ENCODE results near the gene ZNF750.

The ZNF750 gene

GRCh38 chr17:82812058-82812457 is 27.8 kb downstream of the ZNF750 start:
- DNase-seq (ENCODE audit: low spot score): no peak

- DNase-seq (ENCODE audit: low spot score): no peak
Measured at GRCh38 chr17:82810644-82811430, 29.0 kb downstream of the ZNF750 start.

GRCh38 chr17:82808921-82809905 is 30.6 kb downstream of the ZNF750 start:
- no peak for DNase-seq (ENCODE audit: low spot score)

- no peak for DNase-seq (ENCODE audit: low spot score)
Measured at GRCh38 chr17:82808006-82808405, 31.8 kb downstream of the ZNF750 start.

DNA sequence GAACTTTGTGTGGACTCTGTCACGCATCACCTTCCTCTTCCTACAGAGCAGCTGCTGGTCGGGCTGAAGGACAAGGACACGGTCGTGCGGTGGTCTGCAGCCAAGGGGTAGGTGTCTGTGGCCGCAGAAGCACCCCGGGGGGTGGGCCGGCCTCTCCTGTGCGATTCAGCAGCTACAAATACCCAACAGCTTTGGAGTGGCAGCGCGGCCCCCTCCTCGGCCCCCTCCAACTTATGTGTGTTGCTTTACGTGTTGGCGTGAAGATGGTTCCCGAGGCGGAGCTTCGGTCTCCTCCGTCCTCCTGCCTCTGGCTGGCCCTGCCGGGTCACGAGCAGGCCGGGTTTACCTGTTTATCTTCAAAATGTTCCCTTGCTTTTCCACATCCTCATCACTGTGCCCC is 32.3 kb downstream of the ZNF750 start:
- DNase-seq (ENCODE audit: low spot score): no peak

DNA sequence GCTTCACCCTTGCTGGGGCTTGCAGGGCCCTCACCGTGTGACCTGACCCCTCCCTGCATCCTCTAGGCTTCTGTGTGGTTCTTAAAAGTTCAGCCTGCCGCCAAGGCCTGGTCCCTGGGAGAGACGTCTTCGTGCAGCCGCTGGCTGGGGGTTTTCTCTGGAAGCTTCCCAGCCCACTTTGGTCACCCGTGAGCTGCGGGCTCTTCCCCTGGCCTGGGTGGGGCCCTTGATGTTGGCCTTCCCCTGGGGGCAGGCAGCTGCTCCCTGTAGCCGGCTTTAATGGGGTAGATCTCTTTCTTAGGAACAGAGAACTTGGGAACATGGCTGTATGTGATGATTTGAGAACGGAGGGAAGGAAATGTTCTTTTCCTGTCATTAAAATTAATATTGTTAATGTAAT is 32.7 kb downstream of the ZNF750 start:
- DNase-seq (ENCODE audit: low spot score): no peak

DNA sequence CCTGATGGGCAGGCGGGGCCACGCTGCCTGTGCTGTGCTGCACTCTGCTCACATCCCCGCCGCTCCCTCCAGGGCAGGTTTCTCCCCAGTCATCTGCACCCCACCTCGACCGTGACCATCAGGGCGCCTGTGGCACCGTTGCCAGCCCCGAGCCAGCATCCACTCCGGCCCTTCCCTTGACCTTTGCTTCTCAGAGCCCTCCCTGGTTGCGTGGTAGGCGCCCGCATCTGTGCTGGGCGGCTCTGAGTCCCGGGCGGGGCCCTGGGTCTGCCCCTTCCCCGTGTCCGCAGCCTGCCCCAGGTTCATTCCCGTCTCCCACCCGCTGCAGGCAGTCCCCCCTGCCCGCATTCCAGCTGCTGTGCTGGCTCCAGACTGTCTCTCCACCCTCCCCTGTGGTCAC is 33.2 kb downstream of the ZNF750 start:
- no peak for DNase-seq (ENCODE audit: low spot score)

DNA sequence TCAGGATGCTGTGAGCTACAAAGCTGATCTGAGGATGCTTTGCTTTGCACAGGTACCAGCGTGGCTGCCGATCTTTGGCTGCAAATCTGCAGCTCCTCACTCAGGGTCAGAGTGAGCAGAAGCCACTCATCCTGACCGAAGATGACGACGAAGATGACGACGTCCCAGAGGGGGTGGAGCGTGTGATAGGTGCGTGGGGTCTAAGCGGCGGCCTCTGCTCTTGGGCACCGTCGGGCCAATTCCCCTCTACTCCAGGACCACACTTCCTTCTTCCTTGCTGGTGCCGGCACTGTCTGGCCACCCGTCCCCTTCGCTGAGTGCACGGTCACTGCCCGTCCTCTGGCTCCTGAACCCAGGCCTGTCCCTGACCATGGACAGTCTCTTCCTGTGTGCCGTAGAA is 34.0 kb downstream of the ZNF750 start:
- no peak for DNase-seq (ENCODE audit: low spot score)

DNA sequence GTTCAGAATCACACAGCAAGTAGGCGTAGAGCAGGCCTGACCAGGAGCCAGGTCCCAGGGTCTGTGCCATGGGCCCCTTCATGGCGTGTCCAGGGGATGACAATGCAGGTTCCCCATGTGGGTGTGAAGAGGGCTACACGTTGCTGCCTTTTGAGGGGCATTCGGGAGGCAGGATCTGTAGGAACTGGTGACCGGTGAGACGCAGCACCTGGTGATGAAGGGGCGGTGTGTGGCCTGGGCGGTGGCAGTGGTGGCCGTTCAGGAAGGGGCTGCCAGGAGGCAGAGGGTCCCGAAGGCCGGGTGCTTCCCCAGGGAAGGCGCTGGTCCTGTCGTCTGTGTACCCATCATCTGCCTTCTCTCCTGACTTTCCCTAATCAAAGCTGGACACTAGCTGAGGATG is 34.6 kb downstream of the ZNF750 start:
- DNase-seq (ENCODE audit: low spot score): no peak

- no peak for DNase-seq (ENCODE audit: low spot score)
Measured at GRCh38 chr17:82804442-82805191, 35.2 kb downstream of the ZNF750 start.

- DNase-seq (ENCODE audit: low spot score): no peak
Measured at GRCh38 chr17:82803606-82804005, 36.2 kb downstream of the ZNF750 start.

DNA sequence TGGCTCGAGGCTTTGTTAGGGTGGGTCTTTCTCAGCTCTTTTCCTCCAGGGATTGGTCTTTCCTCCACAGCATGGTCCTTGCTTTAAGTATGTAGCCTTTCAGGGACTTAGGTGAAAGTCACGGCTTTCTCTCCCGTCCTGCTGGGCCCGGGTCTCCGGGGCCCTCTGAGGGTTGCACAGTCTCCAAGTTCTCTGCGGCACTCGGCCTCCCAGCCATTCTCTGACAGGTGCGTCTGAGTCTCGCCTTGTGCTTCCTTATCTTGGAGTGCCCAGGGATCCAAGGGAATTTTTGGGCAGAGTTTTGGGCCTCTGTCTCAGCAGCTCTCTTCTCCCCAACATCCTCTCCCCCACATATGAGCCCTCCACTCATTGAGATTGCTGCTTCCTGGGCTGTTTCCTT is 36.6 kb downstream of the ZNF750 start:
- DNase-seq (ENCODE audit: low spot score): no peak

DNA sequence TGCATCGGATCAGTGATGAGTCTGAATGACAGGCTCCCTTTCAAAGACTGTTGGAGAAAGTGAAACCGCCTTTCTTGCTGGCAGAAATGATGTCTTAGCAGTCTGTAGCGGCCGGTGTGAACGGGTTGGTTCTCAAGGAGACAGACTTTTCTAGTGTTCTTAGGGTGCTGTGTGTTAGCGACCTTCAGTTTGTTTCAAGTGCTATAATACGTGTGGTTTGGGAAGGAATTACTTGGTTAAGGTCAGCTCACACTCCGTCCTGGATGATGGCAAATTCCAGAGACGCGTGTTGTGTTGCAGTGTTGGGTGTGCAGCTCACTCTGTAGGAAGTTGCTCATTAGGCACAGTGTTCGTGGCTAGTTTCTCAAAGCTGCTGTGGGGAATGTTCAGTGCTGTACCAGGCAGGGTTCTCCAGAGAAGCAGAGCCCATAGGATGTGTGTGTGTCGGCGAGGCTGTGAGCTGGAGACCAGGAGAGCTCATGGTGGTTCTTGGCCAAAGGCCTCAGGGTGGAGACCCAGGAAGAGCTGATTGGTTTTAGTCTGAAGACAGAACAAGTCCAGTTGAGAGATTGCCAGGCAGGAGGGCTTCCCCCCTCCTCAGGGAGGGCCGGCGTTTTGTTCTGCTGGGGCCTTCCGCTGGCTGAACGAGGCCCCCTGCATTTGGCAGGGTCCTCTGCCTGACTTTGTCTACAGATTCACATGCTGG is 37.6 kb downstream of the ZNF750 start:
- no peak for DNase-seq (ENCODE audit: low spot score)

DNA sequence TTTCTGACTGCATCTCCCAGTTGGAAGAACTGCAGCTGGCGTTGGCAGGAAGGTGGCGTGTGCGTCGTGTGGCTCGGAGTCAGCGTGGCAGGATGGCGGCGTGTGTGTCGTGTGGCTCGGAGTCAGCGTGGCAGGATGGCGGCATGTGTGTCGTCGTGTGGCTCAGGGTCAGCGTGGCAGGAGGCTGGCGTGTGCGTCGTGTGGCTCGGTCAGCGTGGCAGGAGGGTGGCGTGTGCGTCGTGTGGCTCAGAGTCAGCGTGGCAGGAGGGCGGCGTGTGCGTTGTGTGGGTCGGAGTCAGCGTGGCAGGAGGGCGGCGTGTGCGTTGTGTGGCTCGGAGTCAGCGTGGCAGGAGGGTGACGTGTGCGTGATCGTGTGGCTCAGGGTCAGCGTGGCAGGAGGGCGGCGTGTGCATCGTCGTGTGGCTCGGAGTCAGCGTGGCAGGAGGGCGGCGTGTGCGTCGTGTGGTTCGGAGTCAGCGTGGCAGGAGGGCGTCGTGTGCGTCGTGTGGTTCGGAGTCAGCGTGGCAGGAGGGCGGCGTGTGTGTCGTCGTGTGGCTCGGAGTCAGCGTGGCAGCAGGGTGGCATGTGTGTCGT is 38.3 kb downstream of the ZNF750 start:
- no peak for DNase-seq (ENCODE audit: low spot score)

DNA sequence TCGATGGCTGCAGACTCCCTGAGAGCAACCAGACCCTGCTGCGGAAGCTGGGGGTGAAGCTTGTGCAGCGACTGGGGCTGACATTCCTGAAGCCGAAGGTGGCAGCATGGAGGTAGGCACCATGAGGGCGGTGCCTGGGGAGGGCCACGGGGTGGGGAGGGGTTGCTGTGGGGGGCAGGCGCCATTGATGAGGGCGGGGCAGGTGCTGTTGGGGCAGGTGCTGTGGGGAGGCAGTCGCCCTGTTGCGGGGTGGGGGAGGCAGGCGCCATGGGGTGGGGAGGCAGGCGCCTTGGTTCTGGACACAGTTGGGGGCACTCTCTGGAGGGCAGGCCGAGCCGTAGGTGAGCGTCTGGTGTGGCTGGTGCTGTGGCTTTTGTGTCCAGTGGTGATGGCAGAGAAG is 38.9 kb downstream of the ZNF750 start:
- DNase-seq (ENCODE audit: low spot score): no peak

GRCh38 chr17:82799591-82799990 is 40.2 kb downstream of the ZNF750 start:
- DNase-seq (ENCODE audit: low spot score): no peak

GRCh38 chr17:82798752-82799151 is 41.1 kb downstream of the ZNF750 start:
- DNase-seq (ENCODE audit: low spot score): no peak

GRCh38 chr17:82797061-82797460 is 42.8 kb downstream of the ZNF750 start:
- DNase-seq (ENCODE audit: low spot score): no peak

GRCh38 chr17:82795615-82796014 is 44.2 kb downstream of the ZNF750 start:
- no peak for DNase-seq (ENCODE audit: low spot score)

DNA sequence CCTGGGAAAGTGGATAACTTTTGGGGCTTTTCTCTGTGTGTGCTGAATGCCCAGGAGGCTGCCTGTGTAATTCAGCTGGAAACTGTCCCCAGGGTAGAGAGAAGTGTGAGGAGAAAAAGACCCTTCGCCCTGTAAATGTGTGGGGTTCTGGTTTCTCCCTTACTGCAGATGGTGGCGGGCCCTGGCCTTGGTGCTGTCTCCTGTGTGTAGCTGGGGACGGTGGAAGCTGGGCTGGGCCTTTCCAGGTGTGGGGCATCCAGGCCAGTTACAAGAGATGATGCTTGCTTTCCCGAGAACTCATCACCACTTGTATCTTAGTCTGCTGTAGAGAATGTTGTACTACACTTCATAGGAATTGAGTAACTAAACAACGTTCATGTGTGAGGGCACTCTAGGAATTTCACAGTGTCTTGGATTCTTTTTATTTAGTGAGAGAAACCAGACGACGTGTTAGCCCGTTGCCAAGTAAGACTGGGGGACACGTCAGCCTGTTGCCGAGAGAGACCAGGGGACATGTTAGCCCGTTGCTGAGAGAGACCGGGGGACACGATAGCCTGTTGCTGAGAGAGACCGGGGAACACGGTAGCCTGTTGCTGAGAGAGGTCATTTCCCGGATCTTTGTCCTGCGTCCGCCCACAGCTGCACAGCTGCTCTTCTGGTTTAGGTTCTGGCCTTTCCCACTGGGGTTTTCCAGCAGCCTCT is 44.9 kb downstream of the ZNF750 start:
- no peak for DNase-seq (ENCODE audit: low spot score)

Measured in GM03348 (cell line).